ENCODE data around the gene MYMK.

The MYMK gene

DNA sequence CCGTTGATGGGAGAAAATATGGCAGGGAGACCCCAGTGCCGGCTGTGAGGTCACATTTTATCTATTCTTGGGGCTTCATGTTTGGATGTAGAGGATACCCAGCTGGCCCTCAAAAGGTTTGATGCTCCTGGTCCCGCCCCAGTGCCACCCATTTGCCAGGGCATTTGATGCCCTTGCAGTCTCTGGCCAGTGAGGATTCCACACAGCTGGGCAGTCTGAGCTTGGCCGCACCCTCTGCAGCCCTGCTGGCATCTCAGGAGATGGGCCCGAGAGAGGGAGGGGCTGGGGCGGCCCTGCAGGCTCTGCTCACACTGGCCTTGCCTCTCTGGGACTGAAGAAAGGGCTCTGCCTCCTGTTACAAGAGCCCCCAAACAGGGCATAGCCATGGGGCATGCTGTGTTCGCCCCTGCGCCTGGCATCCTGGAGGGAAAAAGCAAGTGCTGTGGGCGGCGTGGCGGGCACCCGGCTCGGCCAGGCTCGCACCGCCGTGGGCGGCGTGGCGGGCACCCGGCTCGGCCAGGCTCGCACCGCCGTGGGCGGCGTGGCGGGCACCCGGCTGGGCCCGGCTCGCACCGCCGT, 37.3 kb upstream of the MYMK start:
- peaks cover 11% of the 10 kb centered on the region for H3K27me3 Mint-ChIP-seq (ENCODE audit: low read depth)
- H3K4me3 Mint-ChIP-seq: no peak overlapping the region
- no peaks in the 10 kb centered on the region for H3K9me3 Mint-ChIP-seq
- peaks cover 47% of the 10 kb centered on the region for H3K4me1 Mint-ChIP-seq
- no peaks in the 10 kb centered on the region for H3K36me3 Mint-ChIP-seq (ENCODE audit: low read depth)
- TF ChIP-seq, protein P1, sequence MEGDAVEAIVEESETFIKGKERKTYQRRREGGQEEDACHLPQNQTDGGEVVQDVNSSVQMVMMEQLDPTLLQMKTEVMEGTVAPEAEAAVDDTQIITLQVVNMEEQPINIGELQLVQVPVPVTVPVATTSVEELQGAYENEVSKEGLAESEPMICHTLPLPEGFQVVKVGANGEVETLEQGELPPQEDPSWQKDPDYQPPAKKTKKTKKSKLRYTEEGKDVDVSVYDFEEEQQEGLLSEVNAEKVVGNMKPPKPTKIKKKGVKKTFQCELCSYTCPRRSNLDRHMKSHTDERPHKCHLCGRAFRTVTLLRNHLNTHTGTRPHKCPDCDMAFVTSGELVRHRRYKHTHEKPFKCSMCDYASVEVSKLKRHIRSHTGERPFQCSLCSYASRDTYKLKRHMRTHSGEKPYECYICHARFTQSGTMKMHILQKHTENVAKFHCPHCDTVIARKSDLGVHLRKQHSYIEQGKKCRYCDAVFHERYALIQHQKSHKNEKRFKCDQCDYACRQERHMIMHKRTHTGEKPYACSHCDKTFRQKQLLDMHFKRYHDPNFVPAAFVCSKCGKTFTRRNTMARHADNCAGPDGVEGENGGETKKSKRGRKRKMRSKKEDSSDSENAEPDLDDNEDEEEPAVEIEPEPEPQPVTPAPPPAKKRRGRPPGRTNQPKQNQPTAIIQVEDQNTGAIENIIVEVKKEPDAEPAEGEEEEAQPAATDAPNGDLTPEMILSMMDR (IDR thresholded peaks at IDR 0.05; ENCODE audit: unreplicated experiment in 3 of 3): no peak
- H3K27ac Mint-ChIP-seq: peak overlapping the region in 1 of 3 experiments; percentile 74

DNA sequence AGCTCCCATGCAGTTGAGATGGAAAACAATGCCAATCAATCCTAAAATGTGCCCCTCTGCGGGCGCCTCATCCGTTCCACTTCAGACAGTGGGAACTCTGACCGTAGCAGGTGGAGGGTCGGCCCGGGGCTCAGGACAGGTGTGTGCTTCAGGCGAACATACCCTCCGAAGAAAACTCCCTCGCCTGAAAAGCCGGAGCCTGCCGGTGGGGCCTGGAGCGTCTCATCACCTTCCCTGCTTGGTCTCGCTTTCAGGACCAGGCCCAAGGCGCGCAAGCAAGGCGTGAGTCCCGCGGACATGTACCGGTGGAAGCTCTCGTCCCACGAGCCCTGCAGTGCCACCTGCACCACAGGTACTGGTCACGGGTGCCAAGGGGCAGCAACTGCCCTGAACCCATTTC, 36.2 kb upstream of the MYMK start:
- no peaks in the 10 kb centered on the region for H3K9me3 Mint-ChIP-seq
- H3K27me3 Mint-ChIP-seq (ENCODE audit: low read depth): peaks cover 14% of the 10 kb centered on the region
- H3K36me3 Mint-ChIP-seq (ENCODE audit: low read depth): no peaks in the 10 kb centered on the region
- H3K27ac Mint-ChIP-seq: peak overlapping the region in 1 of 3 experiments; percentile 29
- H3K4me1 Mint-ChIP-seq: peaks cover 50% of the 10 kb centered on the region
- TF ChIP-seq, protein P1 (IDR thresholded peaks at IDR 0.05; ENCODE audit: unreplicated experiment in 3 of 3): no peak
- H3K4me3 Mint-ChIP-seq: no peak overlapping the region

DNA sequence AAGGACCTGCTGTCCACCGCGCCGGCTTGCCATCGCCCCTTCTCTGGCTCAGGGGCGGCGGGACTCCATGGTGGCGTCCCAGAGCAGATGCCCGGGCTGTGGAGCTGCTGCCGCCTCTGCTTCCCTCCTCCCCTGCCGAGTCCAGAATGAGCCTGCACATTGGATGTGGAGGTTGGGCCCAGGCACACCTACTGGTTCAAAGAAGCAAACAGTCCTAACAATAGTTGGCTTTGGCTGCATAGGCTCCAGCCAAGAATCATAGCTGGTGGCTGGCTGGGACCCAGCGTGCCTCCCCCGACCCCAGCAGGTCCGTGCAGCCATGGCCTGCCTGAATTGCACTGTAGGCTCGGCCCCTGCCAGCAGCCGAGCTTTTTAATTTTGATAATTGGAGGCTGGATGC, 35.6 kb upstream of the MYMK start:
- peaks cover 15% of the 10 kb centered on the region for H3K27me3 Mint-ChIP-seq (ENCODE audit: low read depth)
- TF ChIP-seq, protein P1 (IDR thresholded peaks at IDR 0.05; ENCODE audit: unreplicated experiment in 3 of 3): no peak
- H3K9me3 Mint-ChIP-seq: no peaks in the 10 kb centered on the region
- H3K4me3 Mint-ChIP-seq: no peak overlapping the region
- H3K4me1 Mint-ChIP-seq: peaks cover 45% of the 10 kb centered on the region
- H3K27ac Mint-ChIP-seq: peak overlapping the region in 2 of 3 experiments; percentile 82 to 90
- H3K36me3 Mint-ChIP-seq (ENCODE audit: low read depth): no peaks in the 10 kb centered on the region

DNA sequence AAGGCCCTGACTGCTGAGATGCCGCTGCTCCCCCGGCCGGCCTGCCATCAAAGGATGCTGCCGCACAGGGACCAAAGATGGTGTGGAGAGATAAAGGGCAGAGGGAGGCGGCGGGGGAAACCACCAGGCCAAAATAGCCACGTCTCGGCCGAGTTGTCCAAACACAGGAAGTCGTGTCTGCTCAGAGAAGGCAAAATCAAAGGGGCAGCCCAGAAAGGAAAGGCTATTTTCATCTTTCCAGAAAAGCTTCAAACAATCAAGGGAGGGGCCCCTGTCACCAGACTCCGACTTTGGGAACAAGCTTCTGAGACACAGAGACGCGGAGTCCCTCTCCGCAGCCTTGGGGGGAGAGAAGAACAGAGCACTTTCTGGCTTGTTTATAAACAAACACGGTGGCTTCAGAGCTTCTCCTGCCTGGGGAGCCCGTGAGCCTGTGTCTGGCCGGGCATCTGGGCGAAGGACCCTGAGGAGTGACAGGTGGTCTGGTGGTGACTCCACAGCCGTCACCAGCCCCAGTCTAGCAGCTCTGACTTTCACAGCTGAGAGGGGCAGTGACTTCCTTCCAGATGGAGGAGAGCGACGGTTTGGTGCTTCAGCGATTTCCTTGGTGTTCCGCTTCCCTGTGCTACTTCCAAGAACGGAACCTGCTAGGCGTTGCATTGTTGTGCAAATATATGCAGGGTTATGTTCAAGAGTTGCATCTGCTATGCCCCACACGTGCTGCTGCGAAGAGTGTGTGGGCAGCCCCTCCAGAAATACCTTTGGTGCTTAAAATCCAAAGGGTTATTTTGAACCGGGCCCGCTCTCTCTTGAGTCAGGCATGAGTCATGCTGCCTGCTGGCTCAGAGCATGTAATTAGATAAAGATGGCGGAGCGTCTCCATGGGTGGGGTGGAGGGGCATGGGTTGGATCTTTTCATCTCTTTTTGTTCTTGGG, 33.7 kb upstream of the MYMK start:
- Mint-ChIP-seq H3K4me1 (peaks cover 41% of the 10 kb centered on the region), H3K27me3 (ENCODE audit: low read depth) (peaks cover 10% of the 10 kb centered on the region), H3K9me3 (no peaks in the 10 kb centered on the region), H3K27ac (peak overlapping the region; percentile 55 to 86 (median 85)), H3K36me3 (ENCODE audit: low read depth) (no peaks in the 10 kb centered on the region), H3K4me3 (peak overlapping the region in 2 of 3 experiments; percentile 37 to 63)
- TF ChIP-seq, protein P1 (IDR thresholded peaks at IDR 0.05; ENCODE audit: unreplicated experiment in 3 of 3): no peak

DNA sequence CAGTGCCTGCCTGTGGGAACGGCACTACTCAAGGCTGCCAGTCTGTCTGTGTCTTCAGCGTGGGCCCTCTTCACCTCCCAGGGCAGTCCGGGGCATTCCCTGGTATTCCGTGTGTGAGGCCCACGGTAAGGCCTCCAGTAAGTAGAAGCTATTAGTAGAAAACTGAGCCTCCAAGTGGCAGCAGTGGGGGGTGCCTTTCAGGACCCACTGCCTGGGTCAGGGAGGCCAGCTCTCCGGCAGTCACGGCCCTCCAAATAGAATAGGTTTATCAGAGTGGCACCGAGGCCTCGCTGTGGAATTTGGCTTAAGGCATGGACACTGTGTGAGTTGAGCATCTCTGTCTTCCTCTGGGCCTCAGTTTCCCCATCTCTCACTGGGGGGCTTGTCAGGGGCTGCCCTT, 32.8 kb upstream of the MYMK start:
- TF ChIP-seq, protein P1 (IDR thresholded peaks at IDR 0.05; ENCODE audit: unreplicated experiment in 3 of 3): no peak
- Mint-ChIP-seq H3K4me3 (no peak overlapping the region), H3K4me1 (peaks cover 36% of the 10 kb centered on the region), H3K9me3 (no peaks in the 10 kb centered on the region), H3K27ac (peak overlapping the region in 1 of 3 experiments; percentile 85), H3K27me3 (ENCODE audit: low read depth) (peaks cover 14% of the 10 kb centered on the region), H3K36me3 (ENCODE audit: low read depth) (no peaks in the 10 kb centered on the region)

Measured in nephron (organoid).